Esophagus muscularis mucosa (tissue), 3 donors: ENCODE measurements around the gene IER2.

ENCODE experiments used
- EP300 ChIP-seq: sonication (generic); formaldehyde crosslinking; IDR thresholded peaks from one replicate; pipeline ENCODE4 v1.6.1; 2017; ENCODE audit warnings: antibody characterized with exemption
- TF ChIP-seq, protein P1 (sequence below), 3 experiments: fragments of 200-600 bp in 2 of 3; fragments of 450-650 bp in 1 of 3; sonication (generic) in 2 of 3; IDR thresholded peaks; one replicate each; pipeline ENCODE4 v1.5.1; 2017 to 2019; ENCODE audit warnings: antibody characterized with exemption in 3 of 3, mild to moderate bottlenecking in 2 of 3, moderate library complexity in 1 of 3

- TF ChIP-seq EP300, result no peak
- TF ChIP-seq, protein P1, sequence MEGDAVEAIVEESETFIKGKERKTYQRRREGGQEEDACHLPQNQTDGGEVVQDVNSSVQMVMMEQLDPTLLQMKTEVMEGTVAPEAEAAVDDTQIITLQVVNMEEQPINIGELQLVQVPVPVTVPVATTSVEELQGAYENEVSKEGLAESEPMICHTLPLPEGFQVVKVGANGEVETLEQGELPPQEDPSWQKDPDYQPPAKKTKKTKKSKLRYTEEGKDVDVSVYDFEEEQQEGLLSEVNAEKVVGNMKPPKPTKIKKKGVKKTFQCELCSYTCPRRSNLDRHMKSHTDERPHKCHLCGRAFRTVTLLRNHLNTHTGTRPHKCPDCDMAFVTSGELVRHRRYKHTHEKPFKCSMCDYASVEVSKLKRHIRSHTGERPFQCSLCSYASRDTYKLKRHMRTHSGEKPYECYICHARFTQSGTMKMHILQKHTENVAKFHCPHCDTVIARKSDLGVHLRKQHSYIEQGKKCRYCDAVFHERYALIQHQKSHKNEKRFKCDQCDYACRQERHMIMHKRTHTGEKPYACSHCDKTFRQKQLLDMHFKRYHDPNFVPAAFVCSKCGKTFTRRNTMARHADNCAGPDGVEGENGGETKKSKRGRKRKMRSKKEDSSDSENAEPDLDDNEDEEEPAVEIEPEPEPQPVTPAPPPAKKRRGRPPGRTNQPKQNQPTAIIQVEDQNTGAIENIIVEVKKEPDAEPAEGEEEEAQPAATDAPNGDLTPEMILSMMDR (IDR thresholded peaks at IDR 0.05), result no peak
Measured at GRCh38 chr19:13172346-13173138, 22.3 kb downstream of the IER2 start.
